T-cell (primary cell): ENCODE measurements around the gene SSR4. TPM values are rescaled to one million over a fixed set of nuclear protein-coding genes. Genes with fewer than 3 reads are reported as not detected.
A peak's percentile ranks its signal among the peaks of the same experiment; 100 is the strongest.
"Not testable (repeated sequence)": the region's sequence is repeated elsewhere in the genome, so short reads cannot be mapped to it uniquely, and the experiment has no call there.

Source experiments
- ATAC-seq, 4 experiments: fragments of 200-7000 bp in 3 of 4; fragments of 150-1000 bp in 1 of 4; cut with Tn5 transposase; replicated peaks in 1 of 4; 1 replicate in 3 of 4; 2 replicates in 1 of 4; pipeline ENCODE4 v1.10.0; 2021; ENCODE audit warnings: moderate library complexity in 3 of 4, mild to moderate bottlenecking in 2 of 4, moderate number of reproducible peaks in 1 of 4
- CTCF ChIA-PET, 2 donors: fragments of 300-600 bp; sonication (Branson Sonifier 250); formaldehyde crosslinking; loops; one replicate each; lab custom pipeline; 2022; ENCODE audit warnings: antibody characterized with exemption in 2 of 2; lab: Charles Lee
- POLR2A ChIA-PET, 2 donors: fragments of 300-600 bp; sonication (Branson Sonifier 250); formaldehyde crosslinking; loops; one replicate each; lab custom pipeline; 2022; ENCODE audit warnings: antibody characterized with exemption in 2 of 2; lab: Charles Lee
- DNase-seq, 35 experiments: peaks; one replicate each; pipeline versions ENCODE4 v3.0.0 to v3.0.0-alpha.2; 2013 to 2023
- H3K27ac ChIP-seq: one replicate; pipeline ENCODE4 v1.5.1; 2013; ENCODE audit warnings: low read length
- H3K27me3 ChIP-seq, 2 experiments: replicated peaks in 1 of 2; 1 replicate in 1 of 2; 2 replicates in 1 of 2; pipeline versions ENCODE4 v1.6.1 to v1.7.0; 2013; ENCODE audit warnings: low read length in 1 of 2, mixed read lengths in 1 of 2; ENCODE audit not compliant: control insufficient read depth in 2 of 2, insufficient read depth in 2 of 2; ENCODE audit errors: extremely low read depth in 1 of 2
- H3K36me3 ChIP-seq, 2 donors: 1 replicate in 1 of 2; 2 replicates in 1 of 2; pipeline versions ENCODE4 v1.6.1 to v1.7.0; 2013; ENCODE audit warnings: low read length in 1 of 2; ENCODE audit not compliant: control insufficient read depth in 2 of 2, insufficient read depth in 1 of 2; ENCODE audit errors: extremely low read depth in 1 of 2
- H3K4me1 ChIP-seq, 2 experiments: 1 replicate in 1 of 2; 2 replicates in 1 of 2; pipeline versions ENCODE4 v1.6.1 to v1.7.0; 2013; ENCODE audit warnings: low read length in 2 of 2, mixed read lengths in 1 of 2; ENCODE audit not compliant: insufficient read depth in 2 of 2, control insufficient read depth in 1 of 2; ENCODE audit errors: extremely low read depth in 1 of 2
- H3K4me3 ChIP-seq, 2 donors: 1 replicate in 1 of 2; 2 replicates in 1 of 2; pipeline versions ENCODE4 v1.5.1 to v1.7.0; 2013; ENCODE audit warnings: mild to moderate bottlenecking in 2 of 2, low read length in 1 of 2, moderate library complexity in 1 of 2; ENCODE audit not compliant: control insufficient read depth in 1 of 2; ENCODE audit errors: extremely low read depth in 1 of 2
- H3K9me3 ChIP-seq: 2 replicates; pipeline ENCODE4 v1.7.0; 2013
- H3K27ac Mint-ChIP-seq, 2 donors: one replicate each; pipeline ENCODE4 v1.8.0; 2020 to 2021; ENCODE audit warnings: mild to moderate bottlenecking in 2 of 2, mixed read lengths in 2 of 2
- H3K27me3 Mint-ChIP-seq, 2 donors: one replicate each; pipeline ENCODE4 v1.8.0; 2021 to 2022; ENCODE audit warnings: mixed read lengths in 2 of 2
- H3K36me3 Mint-ChIP-seq: one replicate; pipeline ENCODE4 v1.8.0; 2021; ENCODE audit warnings: mixed read lengths
- H3K4me1 Mint-ChIP-seq, 3 donors: one replicate each; pipeline ENCODE4 v1.8.0; 2020 to 2022; ENCODE audit warnings: mixed read lengths in 3 of 3, mild to moderate bottlenecking in 1 of 3
- H3K4me3 Mint-ChIP-seq, 3 donors: one replicate each; pipeline ENCODE4 v1.8.0; 2020 to 2022; ENCODE audit warnings: mild to moderate bottlenecking in 3 of 3, mixed read lengths in 3 of 3, moderate library complexity in 3 of 3
- H3K9me3 Mint-ChIP-seq, 3 donors: one replicate each; pipeline ENCODE4 v1.8.0; 2020 to 2022; ENCODE audit warnings: mixed read lengths in 3 of 3
- WGBS: methylation state at CpG from one replicate; pipeline ENCODE4 v1.1.5; 2013; ENCODE audit warnings: missing lambda C conversion rate; ENCODE audit not compliant: insufficient coverage; 5-methylcytosine and 5-hydroxymethylcytosine counted together
- total RNA-seq, 35 experiments: library from RNA in 6 of 35; stranded (reverse) in 6 of 35; fragments of 120-200 nt in 1 of 35; gene quantifications; one replicate each; pipeline versions ENCODE4 v1.2.1 to v1.2.4 and lab custom pipeline; 2013 to 2026

SSR4 gene
- total RNA-seq (100 to 1,000 TPM; 179 to 221 (median 209) TPM), total RNA-seq (lab: John Stamatoyannopoulos, UW) (76.7 to 159 (median 94.9) reads per million in 29 experiments)
- 211 TPM for total RNA-seq (2013)

DNA sequence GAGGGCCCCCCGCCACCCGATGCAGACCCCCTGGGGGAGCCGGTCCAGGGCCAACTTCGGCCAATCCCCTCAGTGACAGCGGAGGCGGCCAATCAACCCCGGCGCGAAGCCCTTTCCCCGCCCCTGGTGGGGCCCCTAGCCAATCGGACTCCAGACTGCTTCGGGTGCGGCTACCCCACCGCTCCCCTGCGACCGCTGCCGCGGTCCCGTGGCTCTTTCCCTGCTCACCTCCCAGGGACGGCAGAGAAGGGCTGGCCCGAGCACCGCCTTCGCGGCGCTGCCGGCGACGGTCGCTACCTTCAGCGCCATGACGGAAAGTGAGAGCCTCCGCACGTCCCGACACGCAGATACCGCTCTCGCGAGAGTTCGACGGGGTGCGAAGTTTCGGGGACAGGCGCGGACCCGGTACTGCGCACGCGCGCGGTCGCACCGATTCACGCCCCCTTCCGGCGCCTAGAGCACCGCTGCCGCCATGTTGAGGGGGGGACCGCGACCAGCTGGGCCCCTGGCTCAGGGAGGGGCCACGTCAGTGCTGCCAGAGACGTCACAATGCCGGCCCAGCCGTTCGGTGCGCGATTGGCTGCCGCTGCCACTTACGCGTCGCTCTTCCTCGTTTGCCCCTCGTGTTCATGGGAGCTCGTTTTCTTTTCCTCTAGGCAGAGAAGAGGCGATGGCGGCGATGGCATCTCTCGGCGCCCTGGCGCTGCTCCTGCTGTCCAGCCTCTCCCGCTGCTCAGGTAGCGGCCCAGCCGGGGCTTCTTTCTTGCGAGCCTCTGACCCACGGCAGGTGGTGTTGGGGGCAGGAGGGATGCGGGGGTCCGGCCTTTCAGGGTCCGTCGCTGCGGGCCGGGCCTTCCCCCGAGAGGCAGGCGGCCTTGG lies at the start of gene SSR4, which contains the start of gene IDH3G:
SSR4 (plus strand) TSS at position 651 of the 879 bp plus-strand sequence; CDS start at position 671, 20 bp downstream.
IDH3G (minus strand) TSS at position 358 of the 879 bp plus-strand sequence; CDS start at position 309, 49 bp downstream.
- H3K27ac Mint-ChIP-seq, result peak within 1 kb of the TSS; percentile 93 to 95
- H3K27me3 Mint-ChIP-seq, result no peaks in the 10 kb centered on the region
- no peaks in the 10 kb centered on the region for H3K9me3 Mint-ChIP-seq
- Histone ChIP-seq H3K9me3 (no peaks in the 10 kb centered on the region), H3K4me3 (peak within 1 kb of the TSS; percentile 48 to 76), H3K27me3 (no peaks in the 10 kb centered on the region), H3K36me3 (peaks cover 0 to 9% of the 10 kb centered on the region in 2 donors), H3K27ac (peak within 1 kb of the TSS; percentile 87), H3K4me1 (peaks cover 0 to 54% of the 10 kb centered on the region in 2 experiments)
- peaks cover 26 to 35% (median 28%) of the 10 kb centered on the region in 3 donors for H3K4me1 Mint-ChIP-seq
- ChIA-PET CTCF (interaction anchor here in 1 of 2 donors (0.6 to 0.9 kb wide), 2 partner anchors 72 to 134 kb away, joined by 3 to 4 read pairs; no protein-coding TSS in a partner anchor), POLR2A (interaction anchor here in 1 of 2 donors (0.6 kb wide), 1 partner anchor 131 kb away, joined by 3 read pairs; no protein-coding TSS in a partner anchor)
- peak within 1 kb of the TSS; percentile 85 to 91 (median 91) for H3K4me3 Mint-ChIP-seq
- DNase-seq (peak; percentile 86 to 95 (median 90)), ATAC-seq (peak; percentile 92 to 94 (median 94))
- H3K36me3 Mint-ChIP-seq, result no peaks in the 10 kb centered on the region
- WGBS, result 0% methylated on average over 60 of the region's 92 CpGs

- H3K27ac Mint-ChIP-seq, DNase-seq, H3K4me3 ChIP-seq, H3K27ac ChIP-seq, H3K27me3 ChIP-seq, ATAC-seq, H3K9me3 Mint-ChIP-seq, H3K9me3 ChIP-seq, POLR2A ChIA-PET, H3K36me3 Mint-ChIP-seq, CTCF ChIA-PET, H3K36me3 ChIP-seq: not testable (repeated sequence)
- Mint-ChIP-seq H3K4me1 (peaks cover 9 to 16% (median 14%) of the 10 kb centered on the region in 3 donors), H3K4me3 (peak overlapping the region in 1 of 3 donors; percentile 49), H3K27me3 (peaks cover 4 to 17% of the 10 kb centered on the region in 2 donors)
- peaks cover 0 to 25% of the 10 kb centered on the region in 2 experiments for H3K4me1 ChIP-seq
- WGBS, result 80% methylated on average over 1 of the region's 12 CpGs
These were observed 49.4 kb upstream of the SSR4 start for GRCh38 chrX:153745067-153745433.

GRCh38 chrX:153746359-153746758 lies 48.1 kb upstream of the SSR4 start:
- Histone ChIP-seq H3K27ac (no peak overlapping the region), H3K9me3 (no peaks in the 10 kb centered on the region), H3K27me3 (peaks cover 0 to 10% of the 10 kb centered on the region in 2 experiments), H3K4me3 (no peak overlapping the region), H3K36me3 (no peaks in the 10 kb centered on the region), H3K4me1 (peaks cover 0 to 12% of the 10 kb centered on the region in 2 experiments)
- peaks cover under 1 to 6% (median 4%) of the 10 kb centered on the region in 3 donors for H3K4me1 Mint-ChIP-seq
- H3K9me3 Mint-ChIP-seq, result no peaks in the 10 kb centered on the region
- ChIA-PET POLR2A (no interaction called here), CTCF (no interaction called here)
- WGBS, result 83% methylated on average over 1 of the region's 3 CpGs
- no peaks in the 10 kb centered on the region for H3K36me3 Mint-ChIP-seq
- DNase-seq, result no peak
- H3K27me3 Mint-ChIP-seq, result peaks cover 4 to 19% of the 10 kb centered on the region in 2 donors
- ATAC-seq, result no peak
- H3K4me3 Mint-ChIP-seq, result no peak overlapping the region
- no peak overlapping the region for H3K27ac Mint-ChIP-seq

DNA sequence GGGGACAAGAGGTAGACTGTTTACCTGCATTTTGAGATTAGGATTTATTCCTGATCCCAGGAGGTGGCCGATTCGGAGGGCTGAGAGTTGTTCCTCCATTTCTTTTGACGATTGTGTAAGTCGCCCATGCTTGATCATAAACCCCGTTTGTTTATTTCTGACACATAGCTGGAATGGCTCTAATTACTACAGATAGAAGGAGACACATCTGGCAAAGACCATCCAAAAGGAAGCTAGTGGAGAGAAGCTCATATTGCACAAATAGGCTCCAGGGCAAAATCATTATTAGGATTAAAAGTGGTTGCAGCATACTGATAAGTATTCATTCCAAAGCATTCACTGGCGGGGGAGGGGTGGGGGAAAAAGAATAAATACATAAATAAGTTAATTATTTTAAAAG lies 47.5 kb upstream of the SSR4 start:
- H3K27ac Mint-ChIP-seq, H3K4me3 ChIP-seq, CTCF ChIA-PET, ATAC-seq, POLR2A ChIA-PET, H3K36me3 Mint-ChIP-seq, H3K9me3 ChIP-seq, DNase-seq, H3K4me1 Mint-ChIP-seq, H3K27ac ChIP-seq, H3K27me3 ChIP-seq, H3K36me3 ChIP-seq, H3K4me3 Mint-ChIP-seq, H3K9me3 Mint-ChIP-seq, H3K4me1 ChIP-seq: not testable (repeated sequence)
- no CpG with 5 or more reads among the region's 6 CpGs for WGBS
- peaks cover 4 to 19% of the 10 kb centered on the region in 2 donors for H3K27me3 Mint-ChIP-seq

- H3K27me3 Mint-ChIP-seq, result peaks cover 4 to 23% of the 10 kb centered on the region in 2 donors
- ATAC-seq, H3K4me3 ChIP-seq, H3K4me1 Mint-ChIP-seq, H3K4me1 ChIP-seq, H3K27ac ChIP-seq, H3K27ac Mint-ChIP-seq, CTCF ChIA-PET, H3K36me3 Mint-ChIP-seq, H3K27me3 ChIP-seq, DNase-seq, H3K9me3 ChIP-seq, POLR2A ChIA-PET, H3K36me3 ChIP-seq, H3K9me3 Mint-ChIP-seq, H3K4me3 Mint-ChIP-seq: not testable (repeated sequence)
- 78% methylated on average over 4 of the region's 7 CpGs for WGBS
These were observed 45.5 kb upstream of the SSR4 start for GRCh38 chrX:153749017-153749416.

- Mint-ChIP-seq H3K4me3 (no peak overlapping the region), H3K27ac (no peak overlapping the region), H3K9me3 (no peaks in the 10 kb centered on the region), H3K36me3 (no peaks in the 10 kb centered on the region), H3K27me3 (peaks cover 3 to 22% of the 10 kb centered on the region in 2 donors), H3K4me1 (no peaks in the 10 kb centered on the region)
- POLR2A ChIA-PET, result no interaction called here
- Histone ChIP-seq H3K27me3 (no peaks in the 10 kb centered on the region), H3K36me3 (no peaks in the 10 kb centered on the region), H3K9me3 (no peaks in the 10 kb centered on the region), H3K27ac (no peak overlapping the region), H3K4me1 (no peaks in the 10 kb centered on the region), H3K4me3 (no peak overlapping the region)
- DNase-seq (no peak), ATAC-seq (no peak)
- CTCF ChIA-PET, result interaction anchor here in 1 of 2 donors (0.7 kb wide), 1 partner anchor 165 kb away, joined by 4 read pairs; no protein-coding TSS in a partner anchor
- WGBS, result 88% methylated on average over 3 of the region's 12 CpGs
These were observed 44.2 kb upstream of the SSR4 start for GRCh38 chrX:153750127-153750774.
